A673 (cell line): ENCODE data around the gene SZRD1.

Experiments used
- EZH2 ChIP-seq: fragments of 200-600 bp; sonication (generic); IDR thresholded peaks from 2 replicates; pipeline ENCODE4 v1.6.1; 2017; ENCODE audit warnings: borderline replicate concordance, low read depth, mild to moderate bottlenecking, mixed read lengths, antibody characterized with exemption, low read length; ENCODE audit not compliant: poor library complexity, severe bottlenecking
- TF ChIP-seq, protein P1 (sequence below): fragments of 300-800, 200-600 bp; sonication (generic); conservative IDR thresholded peaks from 2 replicates; pipeline ENCODE4 v1.5.1; 2017; ENCODE audit warnings: low read depth, mild to moderate bottlenecking, antibody characterized with exemption, low read length, moderate library complexity, mixed read lengths

DNA sequence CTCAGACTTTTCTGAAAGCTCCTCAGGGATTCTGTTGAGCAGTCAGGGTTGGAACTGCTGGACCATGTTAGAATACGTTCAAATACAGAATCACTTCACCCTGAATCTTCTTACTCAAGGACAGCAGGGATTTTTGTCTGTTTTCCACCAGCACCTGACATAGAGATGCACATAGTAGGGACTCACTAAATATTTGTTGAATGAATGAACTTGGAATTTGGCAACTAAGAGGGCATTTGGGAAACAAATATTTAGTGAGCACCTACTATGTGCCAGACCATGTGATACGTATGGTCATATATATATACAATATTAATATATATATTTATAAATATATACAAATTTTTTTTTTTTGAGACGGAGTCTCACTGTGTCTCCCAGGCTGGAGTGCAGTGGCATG, 10.2 kb upstream of the SZRD1 start:
- TF ChIP-seq, protein P1, sequence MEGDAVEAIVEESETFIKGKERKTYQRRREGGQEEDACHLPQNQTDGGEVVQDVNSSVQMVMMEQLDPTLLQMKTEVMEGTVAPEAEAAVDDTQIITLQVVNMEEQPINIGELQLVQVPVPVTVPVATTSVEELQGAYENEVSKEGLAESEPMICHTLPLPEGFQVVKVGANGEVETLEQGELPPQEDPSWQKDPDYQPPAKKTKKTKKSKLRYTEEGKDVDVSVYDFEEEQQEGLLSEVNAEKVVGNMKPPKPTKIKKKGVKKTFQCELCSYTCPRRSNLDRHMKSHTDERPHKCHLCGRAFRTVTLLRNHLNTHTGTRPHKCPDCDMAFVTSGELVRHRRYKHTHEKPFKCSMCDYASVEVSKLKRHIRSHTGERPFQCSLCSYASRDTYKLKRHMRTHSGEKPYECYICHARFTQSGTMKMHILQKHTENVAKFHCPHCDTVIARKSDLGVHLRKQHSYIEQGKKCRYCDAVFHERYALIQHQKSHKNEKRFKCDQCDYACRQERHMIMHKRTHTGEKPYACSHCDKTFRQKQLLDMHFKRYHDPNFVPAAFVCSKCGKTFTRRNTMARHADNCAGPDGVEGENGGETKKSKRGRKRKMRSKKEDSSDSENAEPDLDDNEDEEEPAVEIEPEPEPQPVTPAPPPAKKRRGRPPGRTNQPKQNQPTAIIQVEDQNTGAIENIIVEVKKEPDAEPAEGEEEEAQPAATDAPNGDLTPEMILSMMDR = no peak
- TF ChIP-seq EZH2 = no peak
